HG02938 (cell line): ENCODE results near the gene PHF21A.

Experiments
- ATAC-seq: cut with Tn5 transposase; IDR thresholded peaks from one replicate; pipeline ENCODE4 v1.9.1; 2021; ENCODE audit warnings: mild to moderate bottlenecking, moderate library complexity; ENCODE audit not compliant: unreplicated experiment

PHF21A gene

GRCh38 chr11:46075928-46076327 lies 45.3 kb downstream of the PHF21A start:
- no peak for ATAC-seq

DNA sequence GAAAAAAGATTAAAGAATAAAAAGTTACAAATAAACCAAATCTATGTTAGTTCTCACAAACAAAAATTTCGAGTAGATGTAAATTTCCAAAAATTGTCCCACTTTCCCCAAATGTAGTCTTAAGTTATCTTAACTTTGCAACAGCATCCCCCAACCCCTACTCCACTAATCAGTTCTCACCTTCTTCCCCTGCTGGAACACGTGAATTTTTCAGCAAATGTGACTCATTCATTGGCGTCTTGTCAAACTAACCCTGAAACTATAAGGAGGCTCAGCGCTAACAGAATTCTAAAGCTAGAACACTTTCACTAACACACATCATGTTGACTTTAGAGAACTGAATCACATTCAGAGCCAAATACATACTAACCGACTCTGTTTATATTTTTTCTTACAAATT lies 46.1 kb downstream of the PHF21A start:
- ATAC-seq: no peak

GRCh38 chr11:46073632-46074031 lies 47.6 kb downstream of the PHF21A start:
- ATAC-seq: no peak

DNA sequence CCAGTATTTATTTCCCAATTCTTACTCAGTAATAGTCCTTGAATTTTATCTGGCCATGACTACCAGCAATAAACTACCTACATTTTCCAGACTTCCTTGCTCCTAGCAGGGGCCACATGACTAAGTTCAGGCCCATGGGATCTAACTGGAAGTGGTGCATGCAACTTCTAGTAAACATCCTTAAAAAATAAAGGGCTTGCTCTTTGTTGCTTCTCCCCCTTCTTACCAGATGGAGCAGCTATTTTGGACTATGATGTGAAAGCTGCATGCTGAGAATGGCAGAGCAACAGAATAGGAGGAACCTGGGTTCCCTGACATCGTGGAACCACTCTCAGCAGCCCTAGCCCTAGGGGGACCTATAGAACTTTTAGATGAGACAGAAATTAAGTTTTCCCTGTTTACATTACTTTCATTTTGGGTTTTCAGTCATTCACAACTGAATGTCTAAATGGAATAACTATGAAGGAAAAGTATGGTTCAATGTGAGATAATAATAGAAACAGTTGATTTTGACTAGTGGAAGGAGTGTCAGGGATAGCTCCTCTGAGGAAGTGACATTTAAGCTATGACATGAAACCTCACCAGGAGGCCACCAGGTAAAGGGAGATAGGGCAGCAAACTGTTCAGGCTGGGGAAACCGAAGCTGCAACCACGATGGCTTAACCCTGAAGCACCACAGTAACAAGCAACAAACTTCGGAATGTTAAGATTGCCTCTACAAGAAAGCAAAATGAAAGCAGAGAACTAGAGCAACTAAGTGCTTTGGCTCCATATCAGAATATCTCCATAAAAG lies 48.9 kb downstream of the PHF21A start:
- no peak for ATAC-seq

- ATAC-seq: no peak
Observed at GRCh38 chr11:46071091-46071490, 50.2 kb downstream of the PHF21A start.

DNA sequence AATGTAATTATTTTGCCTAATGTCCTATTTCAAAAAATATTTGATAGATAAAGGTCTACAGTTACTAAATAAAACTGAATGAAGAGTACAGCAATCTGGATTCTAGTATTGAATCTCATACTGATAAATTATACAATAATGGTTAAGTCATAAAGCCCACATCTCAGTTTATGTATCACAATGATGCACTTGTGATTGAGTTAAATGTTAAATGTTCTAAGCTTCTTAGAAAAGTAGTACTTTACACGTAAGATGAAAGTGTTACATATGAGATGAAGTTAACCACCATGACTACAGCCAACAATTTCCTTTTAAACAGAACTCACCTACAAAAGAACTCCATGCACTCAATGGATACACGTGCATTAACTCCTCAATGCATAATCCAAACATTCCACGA lies 51.7 kb downstream of the PHF21A start:
- ATAC-seq: no peak

- no peak for ATAC-seq
Observed at GRCh38 chr11:46066335-46066734, 54.9 kb downstream of the PHF21A start.

GRCh38 chr11:46065681-46066080 lies 55.6 kb downstream of the PHF21A start:
- no peak for ATAC-seq

DNA sequence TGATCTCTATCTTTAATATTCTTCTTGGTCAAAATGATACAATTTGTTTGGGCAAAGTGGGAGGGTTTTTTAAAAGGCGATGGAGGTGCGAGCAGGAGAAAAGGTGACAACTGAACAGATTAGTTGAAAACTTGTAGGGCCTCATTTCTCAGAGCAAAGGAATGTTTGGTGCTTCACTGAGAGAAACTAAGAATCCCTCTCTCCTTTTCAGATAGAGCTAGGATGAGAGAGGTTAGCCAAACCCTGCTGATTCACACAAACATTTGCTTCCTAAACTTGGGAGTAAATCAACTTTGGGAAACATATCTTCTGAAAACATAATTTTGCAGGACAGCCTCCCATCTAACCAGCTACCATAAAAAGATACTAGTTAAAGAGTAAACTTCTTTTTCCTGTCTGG lies 57.0 kb downstream of the PHF21A start:
- ATAC-seq: no peak

DNA sequence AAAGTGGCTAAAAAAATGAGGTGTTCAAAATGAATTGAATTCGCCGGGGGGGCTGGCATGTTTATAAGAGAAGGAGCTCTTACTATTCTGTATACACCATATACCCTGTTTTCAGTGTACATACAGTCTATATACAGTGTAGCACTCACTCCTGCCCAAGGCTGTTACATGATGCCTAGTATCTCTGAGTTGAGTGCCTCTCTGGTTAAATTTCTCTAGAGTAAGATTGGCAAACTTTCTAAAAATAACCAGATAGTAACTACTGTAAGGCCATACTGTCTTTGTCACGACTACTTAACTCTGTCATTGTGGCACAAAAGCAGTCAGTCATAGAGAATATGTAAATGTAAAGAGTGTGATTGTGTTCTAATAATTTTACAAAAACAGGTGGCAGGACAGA lies 58.1 kb downstream of the PHF21A start:
- no peak for ATAC-seq

DNA sequence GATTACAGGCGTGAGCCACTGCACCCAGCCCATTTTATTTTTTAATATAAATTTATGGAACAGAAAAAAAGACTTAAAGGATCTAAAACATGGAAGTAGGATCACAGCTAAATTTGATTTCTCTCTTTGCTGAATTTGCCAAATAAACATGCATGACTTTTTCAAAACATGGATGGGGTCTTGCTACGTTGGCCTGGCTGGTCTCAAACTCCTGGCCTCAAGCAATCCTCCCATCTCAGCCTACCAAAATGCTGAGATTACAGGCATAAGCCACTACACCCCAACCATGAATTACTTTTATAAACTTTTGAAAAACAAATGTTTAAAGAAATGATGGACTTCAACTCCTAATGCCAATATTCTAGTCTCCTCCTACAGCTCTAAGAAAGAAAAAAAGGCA lies 61.2 kb downstream of the PHF21A start:
- no peak for ATAC-seq

GRCh38 chr11:46057489-46057888 lies 63.8 kb downstream of the PHF21A start:
- no peak for ATAC-seq

- no peak for ATAC-seq
Observed at GRCh38 chr11:46055371-46055770, 65.9 kb downstream of the PHF21A start.

- no peak for ATAC-seq
Observed at GRCh38 chr11:46051102-46051501, 70.2 kb downstream of the PHF21A start.

- no peak for ATAC-seq
Observed at GRCh38 chr11:46050662-46051061, 70.6 kb downstream of the PHF21A start.

DNA sequence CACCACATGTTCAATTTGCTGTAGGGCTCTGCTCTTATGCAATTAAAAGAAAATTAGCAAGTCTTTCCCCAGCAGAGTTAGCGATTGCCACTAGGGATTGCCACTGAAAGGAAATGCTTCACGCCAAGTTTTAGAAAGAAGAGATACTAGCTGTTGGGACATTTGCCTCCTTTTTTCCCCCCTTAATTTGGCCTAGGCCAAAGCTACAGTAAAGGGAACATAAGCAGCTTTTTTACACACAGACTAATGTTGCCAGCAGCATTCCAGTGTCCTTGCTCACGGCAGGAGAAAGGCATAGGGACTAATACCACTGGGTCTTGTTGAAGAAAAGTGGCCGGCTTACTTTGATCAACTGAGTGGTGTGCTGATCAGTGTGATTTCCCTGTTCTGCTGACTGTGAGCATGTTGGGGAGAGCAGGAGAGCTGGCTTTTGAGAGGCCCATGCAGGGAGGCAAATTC lies 71.2 kb downstream of the PHF21A start:
- ATAC-seq: no peak

GRCh38 chr11:46049325-46049897 lies 71.8 kb downstream of the PHF21A start:
- ATAC-seq: no peak

DNA sequence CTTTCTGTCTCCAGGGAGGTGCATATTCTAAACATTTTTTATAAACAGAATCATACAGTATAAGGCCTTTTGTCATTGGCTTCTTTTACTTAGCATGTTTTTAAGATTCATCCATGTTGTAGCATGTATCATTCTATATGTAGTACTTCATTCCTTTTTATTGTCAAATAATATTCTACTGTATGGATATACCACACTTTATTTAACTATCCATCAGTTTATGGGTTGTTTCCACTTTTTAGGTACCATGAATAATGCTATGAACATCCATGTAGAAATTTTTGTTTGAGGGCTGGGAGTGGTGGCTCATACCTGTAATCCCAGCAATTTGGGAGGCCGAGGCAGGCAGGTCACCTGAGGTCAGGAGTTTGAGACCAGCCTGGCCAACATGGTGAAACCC lies 73.1 kb downstream of the PHF21A start:
- ATAC-seq: no peak

DNA sequence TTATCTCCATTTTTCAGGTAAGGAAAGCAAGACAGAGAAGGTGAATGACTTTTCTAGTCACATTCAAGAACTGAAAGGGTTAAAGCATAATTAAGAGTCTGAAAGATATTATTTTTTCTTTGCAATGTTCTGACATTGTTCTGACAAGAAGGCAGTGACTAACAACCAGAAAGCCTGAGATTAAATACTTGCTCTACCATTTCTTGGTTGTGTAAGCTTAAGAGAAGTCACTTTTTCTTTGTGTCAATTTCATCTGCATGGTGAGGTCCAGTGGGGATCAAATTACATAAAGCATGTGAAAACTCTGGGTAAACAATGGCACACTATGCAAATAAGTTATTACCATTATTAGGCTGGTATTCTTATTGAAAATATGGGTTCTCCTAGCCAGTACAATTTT lies 73.7 kb downstream of the PHF21A start:
- ATAC-seq: no peak

DNA sequence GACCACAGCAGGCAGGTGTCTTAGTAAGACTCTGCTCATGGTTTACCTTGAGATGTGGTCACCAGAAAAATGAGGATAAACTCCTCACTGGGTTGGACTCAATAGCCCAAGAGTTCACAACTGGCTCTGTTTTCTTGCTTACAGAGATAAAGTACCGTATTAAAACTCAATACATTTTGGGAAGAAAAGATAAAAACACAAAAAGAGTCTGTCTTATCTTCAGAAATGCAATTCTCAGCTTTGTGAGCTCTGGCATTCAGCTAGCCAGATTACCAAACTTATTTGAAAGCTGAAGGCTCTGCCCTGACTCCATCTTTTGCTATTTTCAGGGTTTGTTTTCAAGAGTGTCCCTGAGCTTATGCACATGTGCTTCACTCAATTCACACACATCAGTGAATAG lies 75.4 kb downstream of the PHF21A start:
- no peak for ATAC-seq

DNA sequence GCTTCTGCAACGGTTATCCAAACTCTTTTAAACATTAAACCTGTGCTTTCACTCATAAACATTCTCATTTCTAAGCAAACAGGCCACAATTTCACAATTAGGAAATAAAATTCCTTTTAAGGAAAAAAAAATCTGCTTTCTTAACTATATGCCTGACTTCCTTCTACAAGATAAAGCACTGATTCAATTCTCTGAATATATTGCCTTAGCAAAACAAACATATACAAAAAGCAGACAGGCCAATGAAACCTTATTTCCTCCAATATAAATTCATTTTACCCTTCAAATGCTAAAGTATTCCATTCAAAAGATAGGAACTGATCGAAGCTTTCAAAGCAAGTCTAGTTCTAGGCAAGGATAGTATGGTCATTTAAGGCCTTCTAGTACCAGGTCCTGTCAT lies 76.7 kb downstream of the PHF21A start:
- no peak for ATAC-seq

GRCh38 chr11:46039990-46040389 lies 81.3 kb downstream of the PHF21A start:
- no peak for ATAC-seq

DNA sequence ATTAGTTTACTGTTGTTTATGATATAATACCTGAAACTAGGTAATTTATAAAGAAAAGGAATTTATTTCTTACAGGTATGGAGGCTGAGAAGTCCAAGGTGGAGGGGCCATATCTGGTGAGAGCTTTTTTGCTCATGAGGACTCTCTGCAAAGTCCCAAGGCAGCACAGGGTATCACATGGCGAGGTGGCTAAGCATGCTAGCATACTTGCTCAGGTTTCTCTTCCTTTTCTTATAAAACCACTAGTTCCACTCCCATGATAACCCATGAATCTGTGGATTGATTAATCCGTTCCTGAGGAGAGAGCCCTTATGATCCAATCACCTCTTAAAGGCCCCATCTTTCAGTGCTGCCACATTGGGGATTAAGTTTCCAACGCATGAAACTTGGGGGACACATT lies 82.7 kb downstream of the PHF21A start:
- ATAC-seq: no peak
